ENCODE results near the gene NCK2. TPM values are rescaled to one million over a fixed set of nuclear protein-coding genes. Genes with fewer than 3 reads are reported as not detected.

NCK2 gene
- total RNA-seq, 1 experiment from 2014 or later: 26.7 TPM

- Histone ChIP-seq H2AFZ (ENCODE audit: low read depth, low read length, poor library complexity, severe bottlenecking) (no peak overlapping the region), H3K9ac (ENCODE audit: low read length) (no peak overlapping the region), H3K4me3 (replicated peaks in 1 of 2; ENCODE audit: low read depth in 1 of 2, low read length in 2 of 2) (no peak overlapping the region), H3K27me3 (ENCODE audit: insufficient read depth, low read length) (no peaks in the 10 kb centered on the region), H3K36me3 (ENCODE audit: control insufficient read depth in 1 of 2, insufficient read depth in 2 of 2, low read length in 2 of 2) (no peaks in the 10 kb centered on the region), H3K4me1 (ENCODE audit: control insufficient read depth in 1 of 2, insufficient read depth in 2 of 2, low read length in 2 of 2) (peaks cover 9 to 18% of the 10 kb centered on the region in 2 experiments; a peak in 2 of 4 replicates), H3K79me2 (ENCODE audit: insufficient read depth, low read length) (peaks cover 25% of the 10 kb centered on the region), H3K27ac (ENCODE audit: low read depth, low read length) (no peak overlapping the region), H4K20me1 (ENCODE audit: insufficient read depth) (no peaks in the 10 kb centered on the region), H3K4me2 (ENCODE audit: low read length) (peak overlapping the region; percentile 29; the same call in 1 of the 2 replicates), H3K9me2 (ENCODE audit: insufficient read depth) (no peaks in the 10 kb centered on the region), H3K9me3 (ENCODE audit: control insufficient read depth in 1 of 2, insufficient read depth in 1 of 2, low read depth in 1 of 2, low read length in 2 of 2) (no peaks in the 10 kb centered on the region)
- TF ChIP-seq EZH2phosphoT487 (IDR thresholded peaks at IDR 0.05; ENCODE audit: borderline replicate concordance) (no peak), CTCF (IDR thresholded peaks at IDR 0.05 in 2 of 3, conservative IDR thresholded peaks at IDR 0.05 in 1 of 3; ENCODE audit: borderline replicate concordance in 1 of 3, insufficient read depth in 1 of 3, low read depth in 2 of 3, low read length in 2 of 3) (0 out of 6 replicates have a peak, but pooled peaks of 1 of the 3 experiments have one; percentile 24)
- ChIA-PET CTCF (no interaction called here), RAD21 (ENCODE audit: low non-redundant PET in 1 of 2, low total read pairs in 2 of 2, uncharacterized antibody in 2 of 2, unreplicated experiment in 2 of 2) (no interaction called here), POLR2A (no interaction called here)
- BruUV-seq (replicated peaks): no TSS peak
- intact Hi-C loops (cut with micrococcal nuclease): no loop called here
- ATAC-seq: 0 out of 2 replicates have a peak, but pooled peaks have one; percentile 25
- DNase-seq (ENCODE audit: low read depth, low spot score): no peak
Measured at GRCh38 chr2:105789745-105790460, 45.2 kb downstream of the NCK2 start.

- peak overlapping the region; percentile 29; the same call in 1 of the 2 replicates for H3K4me2 ChIP-seq (ENCODE audit: low read length)
- no peaks in the 10 kb centered on the region for H3K36me3 ChIP-seq (ENCODE audit: control insufficient read depth in 1 of 2, insufficient read depth in 2 of 2, low read length in 2 of 2)
- ATAC-seq: peak; percentile 22; the same call in 1 of the 2 replicates
- no peaks in the 10 kb centered on the region for H3K9me3 ChIP-seq (ENCODE audit: control insufficient read depth in 1 of 2, insufficient read depth in 1 of 2, low read depth in 1 of 2, low read length in 2 of 2)
- intact Hi-C loops (cut with micrococcal nuclease): no loop called here
- no peaks in the 10 kb centered on the region for H4K20me1 ChIP-seq (ENCODE audit: insufficient read depth)
- H3K27ac ChIP-seq (ENCODE audit: low read depth, low read length): no peak overlapping the region
- H3K79me2 ChIP-seq (ENCODE audit: insufficient read depth, low read length): peaks cover 22% of the 10 kb centered on the region
- DNase-seq (ENCODE audit: low read depth, low spot score): no peak
- H3K9me2 ChIP-seq (ENCODE audit: insufficient read depth): no peaks in the 10 kb centered on the region
- no TSS peak for BruUV-seq (replicated peaks)
- ChIA-PET RAD21 (ENCODE audit: low non-redundant PET in 1 of 2, low total read pairs in 2 of 2, uncharacterized antibody in 2 of 2, unreplicated experiment in 2 of 2) (no interaction called here), POLR2A (no interaction called here), CTCF (no interaction called here)
- no peak overlapping the region for H2AFZ ChIP-seq (ENCODE audit: low read depth, low read length, poor library complexity, severe bottlenecking)
- no peak overlapping the region for H3K4me3 ChIP-seq (replicated peaks in 1 of 2; ENCODE audit: low read depth in 1 of 2, low read length in 2 of 2)
- peaks cover 9 to 18% of the 10 kb centered on the region in 2 experiments; a peak in 2 of 4 replicates for H3K4me1 ChIP-seq (ENCODE audit: control insufficient read depth in 1 of 2, insufficient read depth in 2 of 2, low read length in 2 of 2)
- no peaks in the 10 kb centered on the region for H3K27me3 ChIP-seq (ENCODE audit: insufficient read depth, low read length)
- no peak overlapping the region for H3K9ac ChIP-seq (ENCODE audit: low read length)
- TF ChIP-seq POLR2A (IDR thresholded peaks at IDR 0.05; ENCODE audit: borderline replicate concordance, extremely low read depth, insufficient read depth, insufficient read length) (no peak), EZH2phosphoT487 (IDR thresholded peaks at IDR 0.05; ENCODE audit: borderline replicate concordance) (no peak), FOSL1 (IDR thresholded peaks at IDR 0.05; ENCODE audit: low read depth) (no peak), REST (IDR thresholded peaks at IDR 0.05; ENCODE audit: low read depth) (no peak), ATF3 (IDR thresholded peaks at IDR 0.05) (no peak), YY1 (IDR thresholded peaks at IDR 0.05; ENCODE audit: extremely low read depth, insufficient replicate concordance, low read depth, low read length) (no peak), ZFX (IDR thresholded peaks at IDR 0.05) (no peak), ELF1 (IDR thresholded peaks at IDR 0.05; ENCODE audit: borderline replicate concordance, low read depth) (no peak), SRF (IDR thresholded peaks at IDR 0.05; ENCODE audit: low read depth) (no peak), JUND (IDR thresholded peaks at IDR 0.05) (no peak), SIN3A (IDR thresholded peaks at IDR 0.05; ENCODE audit: low read depth) (no peak), EZH2 (IDR thresholded peaks at IDR 0.05) (no peak), RAD21 (IDR thresholded peaks at IDR 0.05; ENCODE audit: low read depth) (no peak)
Measured at GRCh38 chr2:105790461-105791149, 45.9 kb downstream of the NCK2 start.
